Activated CD8-positive, alpha-beta memory T cell treated with anti-CD3 and anti-CD28 coated beads for 48 hours (primary cell): ENCODE data around the gene PIP5K1B.

Experiments
- DNase-seq, 3 experiments: peaks; one replicate each; pipeline ENCODE4 v3.0.0-alpha.2; 2020; ENCODE audit warnings: low read depth in 2 of 3, low spot score in 2 of 3

Gene PIP5K1B

DNA sequence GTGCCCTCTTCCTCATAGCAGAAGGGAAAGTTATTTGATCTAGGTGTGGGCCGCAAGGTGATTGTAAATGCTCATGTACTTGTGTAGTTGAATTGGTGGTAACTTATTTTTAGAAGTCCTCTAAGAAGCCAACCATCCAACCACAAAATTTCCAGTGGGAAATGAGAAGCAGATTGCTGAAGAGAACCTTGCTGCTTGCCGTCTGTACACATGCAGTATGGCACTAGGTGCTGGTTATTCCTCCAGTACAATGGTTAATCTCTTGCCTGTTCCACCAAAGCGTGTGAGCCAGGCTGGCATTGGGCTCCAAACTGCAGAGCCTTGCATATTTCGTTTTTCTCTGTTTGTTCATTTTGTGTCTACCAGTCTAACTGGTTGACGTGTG is 28.0 kb downstream of the PIP5K1B start:
- no peak for DNase-seq

DNA sequence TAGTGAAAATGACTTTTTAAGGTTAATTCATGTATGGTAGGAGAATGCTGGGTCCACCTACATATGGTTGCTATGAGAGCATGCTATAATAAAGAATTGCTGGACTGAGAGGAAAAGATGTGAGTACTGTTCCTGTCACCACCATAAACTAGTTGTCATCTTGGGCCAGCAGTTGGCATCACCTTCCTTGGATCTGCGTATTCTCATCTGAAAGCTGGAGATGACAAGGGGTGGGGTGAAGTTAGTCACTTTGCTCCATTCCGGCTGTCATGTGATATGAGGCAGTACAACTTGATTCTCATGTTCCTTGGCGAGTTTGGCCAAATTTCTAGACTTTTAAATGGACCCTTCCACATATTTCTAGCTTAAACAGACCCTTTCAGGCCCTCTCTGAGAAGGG is 33.3 kb downstream of the PIP5K1B start:
- DNase-seq, result no peak

DNA sequence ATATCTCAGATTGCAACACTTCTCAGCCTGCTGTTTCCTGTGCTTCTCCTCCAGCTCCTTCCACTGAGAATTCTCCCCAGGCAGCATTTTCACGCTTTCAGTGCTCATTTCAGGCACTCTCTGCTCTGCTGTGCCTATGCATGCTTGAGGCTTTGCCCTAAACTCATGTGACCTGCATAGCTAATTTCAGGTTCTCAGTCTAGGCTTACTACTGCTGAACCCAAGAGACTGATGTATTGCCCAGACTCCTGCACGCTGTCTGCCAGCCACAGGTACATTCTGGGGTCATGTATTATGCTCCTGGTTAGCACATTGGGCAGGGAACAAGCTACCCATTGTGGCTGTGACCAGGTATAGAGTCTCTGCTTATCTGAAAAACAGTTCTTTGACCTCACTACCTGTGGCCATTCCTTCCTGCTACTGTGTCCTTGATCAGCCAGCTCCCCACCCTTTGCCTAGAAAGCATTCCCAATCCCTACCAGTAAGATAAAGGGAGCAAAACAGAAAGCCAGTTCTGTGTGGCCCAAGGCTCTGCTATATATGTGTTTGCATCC is 34.7 kb downstream of the PIP5K1B start:
- DNase-seq, result no peak

DNA sequence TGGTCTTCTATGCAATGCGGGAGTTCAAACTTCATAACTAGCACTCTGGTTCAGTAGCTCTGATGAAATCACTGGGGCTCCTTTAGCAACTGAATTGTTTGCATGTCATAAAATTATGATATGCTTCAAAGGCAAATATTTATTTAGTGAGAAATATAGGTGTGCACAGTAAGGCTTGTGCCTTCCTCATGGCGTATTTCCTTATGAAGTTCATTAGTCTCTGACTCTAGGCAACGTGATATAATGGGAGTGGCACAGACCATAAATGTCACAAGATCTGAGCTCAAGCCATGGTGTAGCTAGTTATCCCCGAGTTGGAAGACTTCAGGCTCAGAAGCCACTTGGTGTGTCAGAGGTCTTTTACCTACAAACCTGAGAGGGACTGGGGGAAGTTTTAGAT is 35.5 kb downstream of the PIP5K1B start:
- DNase-seq, result no peak

DNA sequence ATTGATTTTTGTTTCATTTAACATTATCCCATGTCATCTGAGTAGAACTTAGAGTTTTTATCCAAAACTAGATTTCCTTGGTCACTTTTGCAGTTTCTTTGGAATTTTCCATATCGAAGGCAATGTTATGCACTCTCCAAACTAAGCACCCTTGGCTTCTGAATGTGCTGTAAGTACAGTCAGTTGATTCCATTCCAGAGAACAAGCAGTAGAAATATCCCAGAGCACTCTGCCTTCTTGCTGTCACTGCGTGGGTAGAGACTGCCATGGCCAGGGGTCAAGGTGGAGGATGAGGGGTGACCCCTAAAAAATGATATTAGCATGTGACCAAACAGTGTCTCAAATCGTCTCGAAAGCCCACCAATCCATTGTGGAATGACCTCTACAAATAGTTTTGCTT is 36.2 kb downstream of the PIP5K1B start:
- DNase-seq, result no peak

DNA sequence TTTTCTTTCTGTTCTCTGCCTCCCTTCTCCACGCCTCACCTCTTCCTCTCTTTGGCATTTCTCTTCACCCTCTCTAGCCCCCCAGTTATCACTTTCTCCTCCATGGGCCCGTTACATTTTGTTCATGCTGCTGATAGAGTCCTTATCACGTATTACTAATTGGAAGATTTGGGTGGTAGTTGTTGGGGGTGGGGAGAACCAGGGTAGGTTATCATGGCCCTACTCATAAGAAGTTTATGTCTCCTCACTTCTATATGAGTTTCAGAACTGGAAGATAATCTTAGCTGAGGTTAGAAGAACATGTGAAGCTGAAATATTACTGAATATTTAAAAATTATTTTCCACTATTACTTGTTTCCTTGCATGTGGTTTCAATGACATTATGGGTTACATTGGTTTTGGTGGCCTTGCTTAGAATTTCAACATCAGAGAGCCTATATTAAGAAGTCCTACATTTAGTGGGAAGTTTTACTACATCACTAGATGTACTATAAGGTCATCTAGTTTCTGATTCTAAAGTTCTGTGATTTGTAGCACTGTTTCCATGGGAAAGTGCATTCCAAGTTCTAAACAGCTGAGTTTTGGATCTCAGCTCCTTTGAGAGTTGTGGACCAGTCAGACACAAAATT is 36.8 kb downstream of the PIP5K1B start:
- DNase-seq, result no peak

DNA sequence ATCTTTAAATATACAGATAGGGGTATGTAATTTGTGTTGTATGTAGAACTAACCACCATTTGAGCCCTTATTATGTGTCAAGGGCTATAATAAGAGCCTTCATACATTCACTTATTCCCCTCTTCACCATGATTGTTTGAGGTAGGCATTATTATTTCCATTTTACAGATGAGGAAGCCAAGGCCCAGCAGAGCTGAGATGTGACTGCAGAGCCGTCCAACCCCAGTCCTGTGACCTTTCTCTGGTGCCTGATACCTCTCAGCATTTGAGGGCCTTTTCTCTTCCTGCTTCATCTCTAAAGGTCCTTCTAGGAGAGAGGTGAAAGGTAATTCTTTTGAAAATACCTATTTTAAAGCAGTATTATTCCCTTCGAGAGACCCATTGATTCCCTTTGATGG is 37.3 kb downstream of the PIP5K1B start:
- no peak for DNase-seq

DNA sequence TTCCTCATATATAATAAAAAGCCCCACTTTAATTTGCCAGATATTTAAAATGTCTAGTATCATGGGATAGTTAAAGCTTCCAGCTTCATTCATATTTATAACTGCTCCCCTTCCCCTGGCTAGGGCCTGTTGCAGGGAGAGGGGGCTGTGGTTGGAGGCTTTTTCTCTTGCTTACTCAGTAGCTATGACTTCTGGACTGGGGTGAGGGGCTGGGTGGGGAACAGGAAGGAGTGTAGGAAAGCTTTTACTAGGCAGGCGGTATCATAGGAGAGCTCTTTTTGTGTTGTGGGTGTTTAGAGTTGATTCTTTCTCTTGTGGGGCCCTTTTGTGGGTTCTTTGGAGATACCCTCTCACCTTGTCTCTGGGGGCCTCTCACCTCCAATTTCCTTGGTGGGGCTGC is 39.4 kb downstream of the PIP5K1B start:
- no peak for DNase-seq

DNA sequence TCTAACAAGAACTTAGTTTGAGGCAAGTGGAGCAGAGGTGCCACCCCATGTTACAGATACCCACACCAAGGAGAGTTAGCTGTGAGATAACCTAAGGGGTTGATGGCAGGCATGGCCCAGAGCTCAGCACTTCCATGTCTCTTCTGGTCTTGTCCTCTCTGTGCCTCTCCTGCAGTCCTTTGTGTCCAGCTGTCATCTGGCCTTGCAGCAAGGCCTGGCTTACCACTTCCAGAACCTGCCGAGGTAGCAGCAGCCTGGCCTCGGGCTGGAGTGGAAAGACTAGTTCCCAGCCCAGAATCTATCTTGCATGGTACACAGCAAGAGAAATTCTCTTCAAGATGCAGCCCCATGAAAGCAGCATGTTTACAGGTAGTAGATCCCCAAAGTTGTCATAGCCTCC is 41.5 kb downstream of the PIP5K1B start:
- DNase-seq, result no peak

DNA sequence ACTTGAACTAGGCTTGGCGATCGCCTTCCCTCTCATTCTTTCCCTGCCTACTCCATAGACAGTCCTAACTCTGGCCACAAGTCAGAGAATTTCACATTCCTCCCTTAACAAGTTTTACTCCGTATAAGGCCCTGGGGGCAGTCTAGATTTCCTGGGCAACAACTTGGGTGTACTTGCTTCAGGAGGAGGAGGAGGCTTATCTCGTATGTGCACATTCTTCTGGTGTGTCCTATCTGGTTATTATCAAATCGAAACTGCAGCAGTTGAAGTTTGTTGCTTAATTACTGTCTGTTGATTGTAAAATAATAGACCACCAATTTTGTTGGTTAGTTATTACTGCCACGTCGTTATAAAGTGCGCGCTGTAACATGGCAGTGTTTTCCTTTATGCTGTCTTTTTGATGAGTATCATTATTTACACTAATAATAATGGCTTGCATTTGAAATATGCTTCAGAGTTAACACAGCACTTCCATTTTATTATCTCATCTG is 42.0 kb downstream of the PIP5K1B start:
- DNase-seq, result no peak

DNA sequence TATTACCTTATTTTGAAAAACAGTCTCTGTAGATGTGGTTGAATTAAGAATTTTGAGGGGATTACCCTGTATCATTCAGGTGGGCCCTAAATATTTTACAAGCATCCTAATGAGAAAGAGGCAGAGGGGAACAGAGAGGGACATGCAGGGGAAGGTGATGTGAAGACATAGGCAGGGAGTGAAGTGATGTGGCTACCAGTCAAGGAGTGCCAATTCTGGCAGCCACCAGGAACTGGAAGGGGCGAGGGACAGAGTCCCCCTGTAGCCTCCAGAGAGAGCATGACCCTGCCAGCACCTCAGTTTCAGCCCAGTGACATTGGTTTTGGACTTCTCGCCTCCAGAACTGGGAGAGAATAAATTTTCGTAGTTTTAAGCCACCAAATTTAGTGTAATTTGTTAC is 44.1 kb downstream of the PIP5K1B start:
- DNase-seq, result no peak

DNA sequence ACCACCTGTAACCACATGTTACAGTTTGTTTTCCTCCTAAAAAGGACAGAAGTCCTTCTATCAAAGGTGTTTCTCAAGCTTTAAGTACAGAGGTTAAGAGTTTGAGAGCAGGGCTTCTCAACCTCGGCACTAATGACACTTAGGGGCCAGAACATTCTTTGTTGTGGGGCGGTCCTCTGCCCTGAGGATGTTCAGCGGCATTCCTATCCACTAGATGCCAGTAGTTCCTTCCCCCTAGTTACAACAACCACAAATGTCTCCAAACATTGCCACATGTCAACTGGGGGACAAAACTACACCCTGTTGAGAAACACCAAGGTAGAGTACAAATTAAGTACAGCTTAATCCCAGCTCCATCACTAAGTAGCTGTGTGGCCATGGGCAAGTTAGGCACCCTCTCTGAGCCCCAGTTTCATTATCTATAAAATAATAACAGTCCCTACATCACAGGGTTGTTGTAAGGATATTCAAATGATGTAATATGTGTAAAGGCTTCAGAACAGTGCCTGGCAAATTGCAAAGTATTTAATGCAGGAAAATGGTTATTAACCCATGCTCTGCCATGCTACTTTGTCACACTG is 44.6 kb downstream of the PIP5K1B start:
- DNase-seq, result no peak

DNA sequence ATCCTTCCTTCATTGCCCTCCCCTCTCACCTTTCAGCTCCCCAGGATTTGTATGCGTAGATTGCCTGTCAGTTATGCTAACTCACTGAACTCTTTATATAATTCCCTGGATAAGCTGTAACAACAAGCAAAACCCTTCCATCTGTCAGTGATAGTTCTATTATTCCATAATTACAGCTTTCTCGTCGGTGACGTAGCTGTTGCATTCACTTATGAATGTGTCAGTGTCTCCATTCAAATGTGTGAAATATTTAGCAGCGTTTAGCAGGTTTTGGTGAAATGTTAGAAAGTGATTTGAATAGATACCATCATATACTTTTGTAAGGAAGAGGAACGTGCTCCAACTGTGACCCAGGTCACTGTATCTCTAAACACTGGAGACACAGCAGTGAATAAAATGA is 45.2 kb downstream of the PIP5K1B start:
- DNase-seq, result no peak

DNA sequence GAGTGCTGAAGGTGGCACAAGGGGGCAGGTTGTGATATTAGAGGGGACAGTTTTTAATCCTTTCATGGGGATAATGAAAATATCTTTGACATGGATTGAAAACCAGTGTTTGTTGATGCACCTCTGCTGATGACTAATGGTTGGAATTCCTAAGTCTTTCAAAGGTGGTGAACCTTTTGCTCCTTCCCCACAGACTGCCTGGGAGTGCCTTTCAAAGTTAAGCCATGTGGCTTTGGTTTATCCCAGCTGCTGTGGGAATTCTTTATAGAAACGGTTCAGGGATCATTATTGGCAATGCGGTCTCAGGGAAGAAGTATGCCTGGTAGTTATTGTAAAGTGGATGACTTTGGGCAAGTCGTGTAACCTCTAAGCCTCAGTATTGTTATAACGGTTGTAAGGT is 45.7 kb downstream of the PIP5K1B start:
- no peak for DNase-seq

DNA sequence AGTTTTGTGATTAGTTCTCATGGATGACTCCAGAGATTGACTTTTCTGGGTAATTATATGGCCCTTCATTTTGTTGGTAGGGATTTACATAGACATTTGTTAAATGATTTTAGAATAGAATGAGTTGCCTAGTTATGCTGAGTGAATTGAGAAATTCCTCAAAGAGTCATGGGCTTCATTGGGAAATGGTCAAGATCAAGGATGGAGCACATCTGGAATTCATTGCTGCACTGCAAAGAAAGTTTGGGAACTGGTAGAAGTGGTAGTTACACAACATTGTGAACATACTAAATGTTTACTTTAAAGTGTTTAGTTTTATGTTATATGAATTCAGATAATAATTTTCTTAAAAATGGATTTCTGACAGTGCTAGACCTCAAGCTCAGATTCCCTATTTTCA is 46.5 kb downstream of the PIP5K1B start:
- DNase-seq, result no peak

DNA sequence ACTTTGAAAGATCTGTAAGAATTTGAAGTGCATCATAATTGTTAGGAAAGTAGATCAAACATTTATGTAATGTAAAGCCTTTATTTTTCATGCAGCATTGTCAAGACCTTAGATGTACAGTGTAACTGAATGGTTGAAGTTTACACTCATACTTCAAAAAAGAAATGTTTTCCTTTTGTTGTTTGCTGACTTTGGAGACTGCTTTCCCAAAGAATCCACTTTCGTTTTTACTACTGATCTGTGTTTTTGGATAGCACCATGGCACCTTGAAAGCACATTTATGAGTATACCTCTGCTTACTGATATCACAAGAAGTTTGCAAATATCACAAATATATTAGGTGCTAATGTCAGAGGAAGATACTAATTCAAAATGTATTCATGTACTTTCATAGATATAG is 50.0 kb downstream of the PIP5K1B start:
- no peak for DNase-seq

DNA sequence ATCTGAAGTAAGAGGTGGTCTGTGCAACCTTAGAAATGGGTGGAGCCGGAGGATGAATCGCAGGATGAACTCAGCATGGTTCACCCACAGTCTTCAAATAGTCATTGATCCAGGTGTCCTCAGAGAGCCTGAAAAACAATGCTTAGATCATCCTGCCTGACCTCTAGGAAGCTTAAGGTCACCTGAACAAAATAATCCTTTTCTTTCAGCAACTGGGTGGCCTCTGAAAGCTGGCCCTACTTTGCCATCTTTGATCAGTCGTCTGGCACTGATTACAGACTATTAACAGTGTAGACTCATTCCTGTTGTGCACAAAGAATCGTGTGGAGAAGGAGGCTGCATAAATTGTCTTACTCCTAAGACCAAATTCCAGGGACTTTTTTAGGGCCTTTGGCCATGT is 50.7 kb downstream of the PIP5K1B start:
- no peak for DNase-seq

DNA sequence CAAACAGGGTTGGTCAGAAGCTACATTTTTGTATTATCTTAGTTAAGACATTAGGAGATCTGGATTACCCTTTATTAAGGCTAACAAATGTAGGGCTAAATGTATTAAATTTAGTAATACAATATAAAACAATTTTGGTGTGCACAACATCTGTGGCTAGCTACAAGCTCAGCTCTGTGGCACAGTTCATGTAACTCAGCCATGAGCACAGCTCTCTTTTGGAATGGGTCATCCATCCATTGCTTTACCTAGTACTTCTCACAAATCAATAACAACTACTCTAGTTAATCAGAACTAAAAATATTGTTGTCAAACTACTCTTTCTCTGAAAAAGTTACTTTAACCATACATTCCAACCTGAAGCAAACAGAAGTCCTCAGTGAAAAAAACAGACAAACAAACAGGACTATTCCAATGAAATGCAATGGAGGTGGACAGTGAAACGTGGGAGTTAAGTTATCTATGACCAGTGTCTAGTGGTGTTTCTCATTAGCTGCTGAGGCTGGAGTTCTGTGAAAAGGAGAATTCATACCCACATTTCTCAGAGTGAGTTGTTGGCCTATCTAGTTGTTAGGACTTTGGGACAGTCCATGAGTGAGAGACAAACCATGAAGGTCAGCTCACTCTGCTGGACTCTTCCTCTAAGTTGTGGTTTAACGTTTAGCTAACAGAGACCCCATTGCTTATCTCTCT is 55.1 kb downstream of the PIP5K1B start:
- DNase-seq, result no peak

DNA sequence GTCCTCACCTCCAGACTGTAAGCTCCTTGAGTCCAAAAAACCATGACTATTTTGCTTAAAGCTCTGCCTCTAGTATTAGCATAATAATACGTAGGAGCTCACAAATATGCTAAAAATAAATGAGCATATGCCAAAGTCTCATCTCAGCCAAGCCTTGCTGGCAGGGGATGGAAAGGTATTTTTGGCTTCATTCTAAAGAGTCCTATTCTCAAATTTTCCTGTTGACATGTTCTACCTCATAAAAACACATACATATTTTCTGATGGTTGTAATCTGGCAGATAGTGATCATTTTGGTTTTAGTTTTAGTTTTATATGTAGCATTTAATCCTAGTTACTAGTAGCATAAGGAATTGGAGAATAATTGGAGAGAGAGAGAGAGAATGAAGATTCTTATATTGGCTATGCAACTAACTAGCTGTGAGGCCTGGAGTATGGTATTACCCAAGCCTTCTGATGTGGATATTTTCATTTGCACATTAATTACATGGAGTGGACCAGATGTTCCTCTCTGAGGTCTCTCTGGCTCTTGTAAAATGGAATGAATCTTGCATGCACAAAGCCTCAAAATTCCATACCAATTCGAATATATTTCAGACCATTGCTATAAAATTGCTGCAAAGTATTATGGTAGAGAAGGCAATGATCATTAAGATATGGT is 55.8 kb downstream of the PIP5K1B start:
- no peak for DNase-seq

DNA sequence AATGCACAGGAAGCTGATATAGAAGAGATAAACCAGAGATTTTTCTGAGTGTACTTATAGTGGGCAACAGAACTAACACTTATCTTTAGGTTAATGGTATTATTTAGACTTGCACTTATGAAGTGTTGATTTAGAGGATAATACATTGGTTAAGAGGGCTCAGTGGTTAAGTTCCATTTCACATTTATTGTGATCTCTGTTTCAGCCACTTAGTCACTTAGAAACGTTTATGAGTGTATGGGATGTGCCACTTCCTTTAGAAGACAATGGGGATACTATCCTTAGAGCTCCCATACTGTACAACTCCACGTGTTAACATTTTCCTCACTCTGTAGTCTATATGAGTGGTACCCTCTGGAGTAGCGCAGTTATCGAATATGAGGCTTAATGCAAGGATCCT is 57.5 kb downstream of the PIP5K1B start:
- DNase-seq, result no peak

DNA sequence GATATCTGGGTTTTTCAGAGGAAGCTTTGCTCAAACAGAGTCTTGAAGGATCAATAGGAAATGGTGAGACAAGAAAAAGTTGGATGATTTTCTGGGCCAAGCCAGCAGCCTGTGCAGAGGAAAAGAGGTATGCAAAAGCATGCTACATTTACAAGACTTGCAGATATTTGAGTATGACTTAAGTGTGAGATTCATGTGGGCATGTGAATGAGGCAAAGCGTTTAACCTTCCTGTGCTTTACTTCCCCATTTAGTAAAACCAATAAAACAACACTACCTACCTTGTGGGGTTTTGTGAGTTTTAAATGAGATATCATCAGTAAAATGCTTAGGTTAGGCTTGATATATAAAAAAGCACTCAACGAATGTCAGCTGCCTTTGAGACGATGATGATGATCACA is 58.1 kb downstream of the PIP5K1B start:
- no peak for DNase-seq

DNA sequence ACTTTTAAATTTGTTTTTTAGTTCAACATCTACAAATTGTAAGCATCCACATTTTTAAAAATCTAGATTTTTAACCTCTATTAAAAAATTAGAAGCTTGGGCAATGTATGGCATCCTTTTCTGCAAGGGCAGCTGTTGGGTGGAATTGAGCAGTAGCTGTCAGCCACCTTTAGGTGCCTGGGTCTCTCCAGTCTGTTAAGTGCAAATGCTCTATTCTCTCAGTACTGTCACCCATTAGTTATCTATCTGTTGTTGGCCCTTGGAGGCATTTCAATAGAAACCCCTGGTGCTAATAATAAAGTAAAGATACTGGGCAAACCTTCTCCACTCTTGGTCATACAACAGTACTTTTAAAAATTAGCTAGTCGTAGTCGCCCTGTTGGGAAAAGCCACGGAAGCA is 63.6 kb downstream of the PIP5K1B start:
- DNase-seq, result no peak
